NCI-H1092 (cell line): ENCODE measurements around the gene PRPF38A.
"Not testable (repeated sequence)": the region's sequence is repeated elsewhere in the genome, so short reads cannot be mapped to it uniquely, and the experiment has no call there.

Experiments used
- DNase-seq: peaks from one replicate; lab custom pipeline; 2025; lab: John Stamatoyannopoulos, UW

Gene PRPF38A

GRCh38 chr1:52404116-52404974 is at the start of gene PRPF38A, which contains the start of gene ORC1:
Gene PRPF38A, plus strand, starts transcription at chr1:52404602. Its CDS starts 148 bp downstream, at chr1:52404750.
Gene ORC1, minus strand, starts transcription at chr1:52404423. Its CDS starts 2,200 bp downstream, at chr1:52402223.
- DNase-seq: peak; percentile 94

- no peak for DNase-seq
Observed at GRCh38 chr1:52355436-52355835, 49.0 kb upstream of the PRPF38A start.

GRCh38 chr1:52355847-52356505 is 48.4 kb upstream of the PRPF38A start:
- no peak for DNase-seq

- DNase-seq: no peak
Observed at GRCh38 chr1:52356818-52357355, 47.5 kb upstream of the PRPF38A start.

- no peak for DNase-seq
Observed at GRCh38 chr1:52357397-52357796, 47.0 kb upstream of the PRPF38A start.

GRCh38 chr1:52358851-52359497 is 45.4 kb upstream of the PRPF38A start:
- no peak for DNase-seq

GRCh38 chr1:52359676-52360594 is 44.5 kb upstream of the PRPF38A start:
- no peak for DNase-seq

- DNase-seq: no peak
Observed at GRCh38 chr1:52360595-52360968, 43.8 kb upstream of the PRPF38A start.

GRCh38 chr1:52364235-52364839 is 40.1 kb upstream of the PRPF38A start:
- no peak for DNase-seq

GRCh38 chr1:52365071-52365745 is 39.2 kb upstream of the PRPF38A start:
- no peak for DNase-seq

- DNase-seq: peak; percentile 94
Observed at GRCh38 chr1:52365746-52366516, 38.5 kb upstream of the PRPF38A start, which contains the start of gene CC2D1B. Gene CC2D1B, minus strand, starts transcription at chr1:52366205. Its CDS starts 1,585 bp downstream, at chr1:52364620.

- no peak for DNase-seq
Observed at GRCh38 chr1:52366517-52366827, 37.9 kb upstream of the PRPF38A start.

- DNase-seq: no peak
Observed at GRCh38 chr1:52367272-52367671, 37.1 kb upstream of the PRPF38A start.

- DNase-seq: peak; percentile 24
Observed at GRCh38 chr1:52368383-52369172, 35.8 kb upstream of the PRPF38A start.

GRCh38 chr1:52369851-52370250 is 34.6 kb upstream of the PRPF38A start:
- DNase-seq: not testable (repeated sequence)

- DNase-seq: no peak
Observed at GRCh38 chr1:52385376-52385775, 19.0 kb upstream of the PRPF38A start.

- no peak for DNase-seq
Observed at GRCh38 chr1:52386458-52386857, 17.9 kb upstream of the PRPF38A start.

GRCh38 chr1:52393174-52393573 is 11.2 kb upstream of the PRPF38A start:
- DNase-seq: no peak

GRCh38 chr1:52399629-52400028 is 4.8 kb upstream of the PRPF38A start:
- no peak for DNase-seq
